NOMO-1 (cell line): ENCODE data around the gene TMEM174.
"Not testable (repeated sequence)": the region's sequence is repeated elsewhere in the genome, so short reads cannot be mapped to it uniquely, and the experiment has no call there.

ENCODE experiments used
- DNase-seq, 2 experiments: peaks; one replicate each; lab custom pipeline; 2025; ENCODE audit not compliant: unreplicated experiment in 2 of 2; lab: John Stamatoyannopoulos, UW

Gene TMEM174

GRCh38 chr5:73218552-73219171 lies 45.7 kb downstream of the TMEM174 start:
- no peak for DNase-seq

- DNase-seq: not testable (repeated sequence)
Observed at GRCh38 chr5:73219336-73219735, 46.3 kb downstream of the TMEM174 start.

GRCh38 chr5:73221161-73221560 lies 48.2 kb downstream of the TMEM174 start:
- no peak for DNase-seq

- DNase-seq: no peak
Observed at GRCh38 chr5:73221726-73222125, 48.7 kb downstream of the TMEM174 start.

- no peak for DNase-seq
Observed at GRCh38 chr5:73222173-73222572, 49.2 kb downstream of the TMEM174 start.
